HEK293 (cell line): Measurements from ENCODE around the gene MYL10.

Experiments
- YY1 ChIP-seq: fragments of 450-650 bp; formaldehyde crosslinking; IDR thresholded peaks from 2 replicates; pipeline ENCODE4 v1.5.1; 2018; ENCODE audit warnings: missing biosample characterization, missing genetic modification characterization
- ZNF350 ChIP-seq: fragments of 450-650 bp; formaldehyde crosslinking; IDR thresholded peaks from 2 replicates; pipeline ENCODE4 v1.5.0; 2017; ENCODE audit warnings: missing biosample characterization, mild to moderate bottlenecking, missing genetic modification characterization
- ZNF501 ChIP-seq: fragments of 450-650 bp; formaldehyde crosslinking; IDR thresholded peaks from 2 replicates; pipeline ENCODE4 v1.5.1; 2016; ENCODE audit warnings: missing biosample characterization, missing genetic modification characterization
- ZNF692 ChIP-seq: fragments of 450-650 bp; formaldehyde crosslinking; IDR thresholded peaks from 2 replicates; pipeline ENCODE4 v1.5.1; 2016; ENCODE audit warnings: missing biosample characterization, missing genetic modification characterization
- ZNF776 ChIP-seq: fragments of 450-650 bp; formaldehyde crosslinking; IDR thresholded peaks from 2 replicates; pipeline ENCODE4 v1.5.0; 2017; ENCODE audit warnings: missing biosample characterization, missing genetic modification characterization, borderline replicate concordance
- TF ChIP-seq, protein P1 (sequence below): fragments of 450-650 bp; IDR thresholded peaks from 2 replicates; pipeline ENCODE4 v1.5.1; 2018; ENCODE audit warnings: missing biosample characterization, missing genetic modification characterization

GRCh38 chr7:101589052-101589451 is 40.0 kb downstream of the MYL10 start:
- TF ChIP-seq ZNF692 (no peak), ZNF350 (tag by site-specific recombination) (no peak), ZNF501 (tag by site-specific recombination) (no peak), YY1 (tag by site-specific recombination) (no peak), ZNF776 (tag by site-specific recombination) (no peak)
- TF ChIP-seq, protein P1, sequence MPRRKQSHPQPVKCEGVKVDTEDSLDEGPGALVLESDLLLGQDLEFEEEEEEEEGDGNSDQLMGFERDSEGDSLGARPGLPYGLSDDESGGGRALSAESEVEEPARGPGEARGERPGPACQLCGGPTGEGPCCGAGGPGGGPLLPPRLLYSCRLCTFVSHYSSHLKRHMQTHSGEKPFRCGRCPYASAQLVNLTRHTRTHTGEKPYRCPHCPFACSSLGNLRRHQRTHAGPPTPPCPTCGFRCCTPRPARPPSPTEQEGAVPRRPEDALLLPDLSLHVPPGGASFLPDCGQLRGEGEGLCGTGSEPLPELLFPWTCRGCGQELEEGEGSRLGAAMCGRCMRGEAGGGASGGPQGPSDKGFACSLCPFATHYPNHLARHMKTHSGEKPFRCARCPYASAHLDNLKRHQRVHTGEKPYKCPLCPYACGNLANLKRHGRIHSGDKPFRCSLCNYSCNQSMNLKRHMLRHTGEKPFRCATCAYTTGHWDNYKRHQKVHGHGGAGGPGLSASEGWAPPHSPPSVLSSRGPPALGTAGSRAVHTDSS (tag by site-specific recombination): no peak
